ENCODE measurements around the gene PDGFA. TPM values are rescaled to one million over a fixed set of nuclear protein-coding genes. Genes with fewer than 3 reads are reported as not detected.

PDGFA gene
- total RNA-seq, 1 donor from 2014 or later: 9.8 TPM

- Histone ChIP-seq H4K20me1 (ENCODE audit: low read depth) (no peaks in the 10 kb centered on the region), H3K36me3 (no peaks in the 10 kb centered on the region), H3K9me3 (ENCODE audit: low read depth) (no peaks in the 10 kb centered on the region), H3K4me2 (no peak overlapping the region), H3F3A (ENCODE audit: low read depth) (no peaks in the 10 kb centered on the region), H3K4me1 (no peaks in the 10 kb centered on the region), H3K79me2 (ENCODE audit: low read depth) (no peaks in the 10 kb centered on the region), H3K27ac (no peak overlapping the region), H3K9ac (no peak overlapping the region), H2AFZ (replicated peaks) (no peak overlapping the region), H3K4me3 (no peak overlapping the region), H3K27me3 (no peaks in the 10 kb centered on the region)
- Mint-ChIP-seq H3K4me3 (no peak overlapping the region), H3K4me1 (peaks cover 4% of the 10 kb centered on the region), H3K36me3 (no peaks in the 10 kb centered on the region), H3K27ac (no peak overlapping the region), H3K27me3 (ENCODE audit: insufficient read depth, low read depth) (peaks cover 4% of the 10 kb centered on the region), H3K9me3 (no peaks in the 10 kb centered on the region)
- TF ChIP-seq CTCF (IDR thresholded peaks at IDR 0.05) (no peak), EZH2phosphoT487 (IDR thresholded peaks at IDR 0.05) (no peak)
- DNase-seq (ENCODE audit: low spot score): no peak
Observed at GRCh38 chr7:567305-567883, 47.7 kb upstream of the PDGFA start.

GRCh38 chr7:566100-566499, 46.5 kb upstream of the PDGFA start:
- Mint-ChIP-seq H3K27ac (no peak overlapping the region), H3K4me3 (no peak overlapping the region), H3K36me3 (no peaks in the 10 kb centered on the region), H3K9me3 (no peaks in the 10 kb centered on the region), H3K27me3 (ENCODE audit: insufficient read depth, low read depth) (peaks cover 4% of the 10 kb centered on the region), H3K4me1 (peaks cover 4% of the 10 kb centered on the region)
- no peaks in the 10 kb centered on the region for H3F3A ChIP-seq (ENCODE audit: low read depth)
- no peaks in the 10 kb centered on the region for H3K27me3 ChIP-seq
- no peaks in the 10 kb centered on the region for H3K9me3 ChIP-seq (ENCODE audit: low read depth)
- no peak overlapping the region for H3K9ac ChIP-seq
- no peak overlapping the region for H3K4me3 ChIP-seq
- no peaks in the 10 kb centered on the region for H3K4me1 ChIP-seq
- no peak overlapping the region for H2AFZ ChIP-seq (replicated peaks)
- H3K27ac ChIP-seq: no peak overlapping the region
- no peak for TF ChIP-seq EZH2 (IDR thresholded peaks at IDR 0.05)
- H3K4me2 ChIP-seq: no peak overlapping the region
- DNase-seq (ENCODE audit: low spot score): no peak
- H3K79me2 ChIP-seq (ENCODE audit: low read depth): no peaks in the 10 kb centered on the region
- H4K20me1 ChIP-seq (ENCODE audit: low read depth): no peaks in the 10 kb centered on the region
- no peaks in the 10 kb centered on the region for H3K36me3 ChIP-seq

- Histone ChIP-seq H4K20me1 (ENCODE audit: low read depth) (no peaks in the 10 kb centered on the region), H3K9me3 (ENCODE audit: low read depth) (no peaks in the 10 kb centered on the region), H3K27me3 (no peaks in the 10 kb centered on the region), H3K27ac (no peak overlapping the region), H2AFZ (replicated peaks) (no peak overlapping the region), H3K79me2 (ENCODE audit: low read depth) (no peaks in the 10 kb centered on the region), H3K36me3 (no peaks in the 10 kb centered on the region), H3K4me2 (no peak overlapping the region), H3K4me1 (no peaks in the 10 kb centered on the region), H3F3A (ENCODE audit: low read depth) (no peaks in the 10 kb centered on the region), H3K9ac (no peak overlapping the region), H3K4me3 (no peak overlapping the region)
- H3K9me3 Mint-ChIP-seq: no peaks in the 10 kb centered on the region
- TF ChIP-seq CTCF (IDR thresholded peaks at IDR 0.05): no peak
- peaks cover 4% of the 10 kb centered on the region for H3K4me1 Mint-ChIP-seq
- no peak overlapping the region for H3K27ac Mint-ChIP-seq
- no peak overlapping the region for H3K4me3 Mint-ChIP-seq
- no peaks in the 10 kb centered on the region for H3K36me3 Mint-ChIP-seq
- no peak for DNase-seq (ENCODE audit: low spot score)
- H3K27me3 Mint-ChIP-seq (ENCODE audit: insufficient read depth, low read depth): peaks cover 4% of the 10 kb centered on the region
Observed at GRCh38 chr7:564176-564865, 44.7 kb upstream of the PDGFA start.

- no peaks in the 10 kb centered on the region for H3K9me3 Mint-ChIP-seq
Observed at GRCh38 chr7:563629-564170, 44.1 kb upstream of the PDGFA start.

More at GRCh38 chr7:563629-564170, 44.1 kb upstream of the PDGFA start:
- TF ChIP-seq CTCF (IDR thresholded peaks at IDR 0.05) (no peak), EZH2phosphoT487 (IDR thresholded peaks at IDR 0.05) (no peak), EZH2 (IDR thresholded peaks at IDR 0.05) (no peak)
- no peaks in the 10 kb centered on the region for H3F3A ChIP-seq (ENCODE audit: low read depth)
- no peak overlapping the region for H3K27ac ChIP-seq
- DNase-seq (ENCODE audit: low spot score): no peak
- Mint-ChIP-seq H3K27ac (no peak overlapping the region), H3K4me1 (peaks cover 4% of the 10 kb centered on the region), H3K4me3 (no peak overlapping the region), H3K36me3 (no peaks in the 10 kb centered on the region), H3K27me3 (ENCODE audit: insufficient read depth, low read depth) (peaks cover 4% of the 10 kb centered on the region)
- H3K4me2 ChIP-seq: no peak overlapping the region
- no peak overlapping the region for H3K4me3 ChIP-seq
- no peak overlapping the region for H3K9ac ChIP-seq
- H4K20me1 ChIP-seq (ENCODE audit: low read depth): no peaks in the 10 kb centered on the region
- H3K79me2 ChIP-seq (ENCODE audit: low read depth): no peaks in the 10 kb centered on the region
- no peaks in the 10 kb centered on the region for H3K9me3 ChIP-seq (ENCODE audit: low read depth)
- no peaks in the 10 kb centered on the region for H3K36me3 ChIP-seq
- no peak overlapping the region for H2AFZ ChIP-seq (replicated peaks)
- H3K4me1 ChIP-seq: no peaks in the 10 kb centered on the region
- no peaks in the 10 kb centered on the region for H3K27me3 ChIP-seq
